Endodermal cell (in vitro differentiated cells): ENCODE data around the gene POT1. TPM values are rescaled to one million over a fixed set of nuclear protein-coding genes. Genes with fewer than 3 reads are reported as not detected.

Experiments used
- DNase-seq: peaks from one replicate; pipeline ENCODE4 v3.0.0-alpha.2; 2017
- H3K27ac ChIP-seq: 2 replicates; pipeline ENCODE4 v1.5.1; 2013; ENCODE audit warnings: mild to moderate bottlenecking, low read depth, low read length, moderate library complexity
- H3K27me3 ChIP-seq: 2 replicates; pipeline ENCODE4 v1.6.1; 2013; ENCODE audit warnings: mild to moderate bottlenecking, low read length, moderate library complexity; ENCODE audit not compliant: insufficient read depth, control insufficient read depth, poor library complexity, severe bottlenecking
- H3K36me3 ChIP-seq: 2 replicates; pipeline ENCODE4 v1.7.0; 2013; ENCODE audit warnings: mild to moderate bottlenecking, low read length, moderate library complexity; ENCODE audit not compliant: control insufficient read depth, insufficient read depth
- H3K4me1 ChIP-seq: one replicate; pipeline ENCODE4 v1.7.0; 2013; ENCODE audit warnings: low read length; ENCODE audit not compliant: control insufficient read depth, insufficient read depth
- H3K4me3 ChIP-seq: 2 replicates; pipeline ENCODE4 v1.5.1; 2013; ENCODE audit warnings: mild to moderate bottlenecking, low read length, moderate library complexity
- H3K9ac ChIP-seq: 2 replicates; pipeline ENCODE4 v1.6.1; 2013; ENCODE audit warnings: mild to moderate bottlenecking, low read length, moderate library complexity; ENCODE audit not compliant: poor library complexity, severe bottlenecking; ENCODE audit errors: extremely low read depth
- H3K9me3 ChIP-seq: 2 replicates; pipeline ENCODE4 v1.6.1; 2013; ENCODE audit warnings: mild to moderate bottlenecking, low read length, moderate library complexity; ENCODE audit not compliant: control insufficient read depth
- H3K27ac Mint-ChIP-seq: 2 replicates; pipeline ENCODE4 v1.8.0; 2020; ENCODE audit warnings: mixed read lengths
- H3K27me3 Mint-ChIP-seq: 2 replicates; pipeline ENCODE4 v1.8.0; 2021; ENCODE audit warnings: mild to moderate bottlenecking, mixed read lengths; ENCODE audit not compliant: insufficient read depth
- H3K36me3 Mint-ChIP-seq: 2 replicates; pipeline ENCODE4 v1.8.0; 2020; ENCODE audit warnings: low read depth, mixed read lengths
- H3K4me1 Mint-ChIP-seq: 2 replicates; pipeline ENCODE4 v1.8.0; 2020; ENCODE audit warnings: mixed read lengths
- H3K4me3 Mint-ChIP-seq: 2 replicates; pipeline ENCODE4 v1.8.0; 2020; ENCODE audit warnings: mild to moderate bottlenecking, moderate library complexity, mixed read lengths
- H3K9me3 Mint-ChIP-seq: 2 replicates; pipeline ENCODE4 v1.8.0; 2020; ENCODE audit warnings: mild to moderate bottlenecking, mixed read lengths
- CTCF ChIP-seq: fragments of 200-600 bp; sonication (generic); conservative IDR thresholded peaks from 2 replicates; pipeline ENCODE4 v1.5.0; 2021; ENCODE audit warnings: antibody characterized with exemption, mild to moderate bottlenecking
- WGBS, 2 experiments: methylation state at CpG; one replicate each; pipeline versions ENCODE4 v1.1.5 to v1.1.7; 2013; ENCODE audit warnings: missing lambda C conversion rate in 2 of 2, mixed read lengths in 1 of 2; ENCODE audit not compliant: insufficient coverage in 1 of 2, insufficient read length in 1 of 2; 5-methylcytosine and 5-hydroxymethylcytosine counted together
- total RNA-seq, 2 donors: library from RNA; stranded (reverse); fragmentation: NEBNext Ultra II Directional in 1 of 2; extraction: Animal tissue kit (Norgen Biotek cat#: 25700) in 1 of 2; gene quantifications; 2 replicates in 1 of 2; 3 replicates in 1 of 2; pipeline ENCODE4 v1.2.1, GENCODE V29; 2021

The POT1 gene
- total RNA-seq, 2 donors from 2014 or later = 31.2 to 41.8 TPM

- H3K36me3 ChIP-seq = no peaks in the 10 kb centered on the region
- H3K4me3 ChIP-seq = no peak overlapping the region
- Mint-ChIP-seq H3K27me3 (peaks cover 60% of the 10 kb centered on the region), H3K4me1 (peaks cover 2% of the 10 kb centered on the region), H3K4me3 (no peak overlapping the region), H3K9me3 (peaks cover 11% of the 10 kb centered on the region), H3K36me3 (no peaks in the 10 kb centered on the region), H3K27ac (no peak overlapping the region)
- WGBS, 2 experiments = 92 to 100% methylated on average over 2 to 3 of the region's 3 CpGs
- H3K4me1 ChIP-seq = no peaks in the 10 kb centered on the region
- no peak overlapping the region for H3K27ac ChIP-seq
- H3K9ac ChIP-seq = no peak overlapping the region
- peaks cover 59% of the 10 kb centered on the region for H3K27me3 ChIP-seq
- no peak for TF ChIP-seq CTCF
- peaks cover 6% of the 10 kb centered on the region for H3K9me3 ChIP-seq
- DNase-seq = no peak
Measured at GRCh38 chr7:124945680-124946079, 16.1 kb upstream of the POT1 start.

GRCh38 chr7:124943472-124943871 lies 13.8 kb upstream of the POT1 start:
- peaks cover 2% of the 10 kb centered on the region for H3K4me1 Mint-ChIP-seq
- Histone ChIP-seq H3K27me3 (peaks cover 37% of the 10 kb centered on the region), H3K9ac (no peak overlapping the region), H3K4me3 (no peak overlapping the region), H3K36me3 (no peaks in the 10 kb centered on the region), H3K27ac (no peak overlapping the region), H3K9me3 (peaks cover 6% of the 10 kb centered on the region), H3K4me1 (no peaks in the 10 kb centered on the region)
- no peak overlapping the region for H3K4me3 Mint-ChIP-seq
- H3K27me3 Mint-ChIP-seq = peaks cover 40% of the 10 kb centered on the region
- H3K9me3 Mint-ChIP-seq = peaks cover 11% of the 10 kb centered on the region
- no peak overlapping the region for H3K27ac Mint-ChIP-seq
- WGBS, 2 experiments = 83 to 89% methylated on average over 2 of the region's 2 CpGs
- H3K36me3 Mint-ChIP-seq = no peaks in the 10 kb centered on the region
- no peak for DNase-seq
- no peak for TF ChIP-seq CTCF

GRCh38 chr7:124942399-124942798 lies 12.8 kb upstream of the POT1 start:
- no peaks in the 10 kb centered on the region for H3K36me3 ChIP-seq
- Mint-ChIP-seq H3K4me1 (peaks cover 2% of the 10 kb centered on the region), H3K27ac (no peak overlapping the region), H3K4me3 (no peak overlapping the region), H3K27me3 (peaks cover 29% of the 10 kb centered on the region), H3K9me3 (peaks cover 8% of the 10 kb centered on the region), H3K36me3 (no peaks in the 10 kb centered on the region)
- WGBS, 2 experiments = 86% methylated on average over 4 of the region's 4 CpGs; no CpG with 5 or more reads in 1 of the 2 experiments
- no peak overlapping the region for H3K27ac ChIP-seq
- H3K9ac ChIP-seq = no peak overlapping the region
- no peak overlapping the region for H3K4me3 ChIP-seq
- peaks cover 26% of the 10 kb centered on the region for H3K27me3 ChIP-seq
- DNase-seq = no peak
- no peaks in the 10 kb centered on the region for H3K4me1 ChIP-seq
- peaks cover 6% of the 10 kb centered on the region for H3K9me3 ChIP-seq
- no peak for TF ChIP-seq CTCF
